ENCODE data around the gene MFAP4. TPM values are rescaled to one million over a fixed set of nuclear protein-coding genes. Genes with fewer than 3 reads are reported as not detected.
"Not testable (repeated sequence)": the region's sequence is repeated elsewhere in the genome, so short reads cannot be mapped to it uniquely, and the experiment has no call there.

Gene MFAP4
- total RNA-seq, 1 experiment from 2014 or later: 4.0 TPM

GRCh38 chr17:19357351-19357750 lies 29.6 kb downstream of the MFAP4 start (continued):
- TF ChIP-seq SMAD3 (CRISPR knock-in tag; IDR thresholded peaks at IDR 0.05; ENCODE audit: borderline replicate concordance) (no peak), STAT6 (CRISPR knock-in tag; conservative IDR thresholded peaks at IDR 0.05; ENCODE audit: low read depth) (no peak), JAZF1 (CRISPR knock-in tag; IDR thresholded peaks at IDR 0.05) (no peak), ESRRA (CRISPR knock-in tag; IDR thresholded peaks at IDR 0.05; ENCODE audit: borderline replicate concordance) (no peak), CDX4 (CRISPR knock-in tag; IDR thresholded peaks at IDR 0.05; ENCODE audit: borderline replicate concordance) (no peak), NFYB (CRISPR knock-in tag; conservative IDR thresholded peaks at IDR 0.05; ENCODE audit: low read depth) (no peak), RORB (CRISPR knock-in tag; IDR thresholded peaks at IDR 0.05) (no peak)

- POLR2A ChIA-PET: no interaction called here
- no peak overlapping the region for H3K4me3 Mint-ChIP-seq
- no peak overlapping the region for H3K27ac Mint-ChIP-seq
Measured at GRCh38 chr17:19354748-19355147, 32.2 kb downstream of the MFAP4 start.

GRCh38 chr17:19353401-19353800 lies 33.6 kb downstream of the MFAP4 start:
- CTCF ChIA-PET: interaction anchor here (1.3 to 1.5 kb wide), 2 partner anchors 9 to 15 kb away, joined by 4 to 5 read pairs; partner anchors contain the start of gene B9D1

More at GRCh38 chr17:19354748-19355147, 32.2 kb downstream of the MFAP4 start:
- no peaks in the 10 kb centered on the region for H3K4me1 Mint-ChIP-seq
- no peaks in the 10 kb centered on the region for H3K9me3 Mint-ChIP-seq
- no peaks in the 10 kb centered on the region for H3K27me3 Mint-ChIP-seq (ENCODE audit: low read depth)
- H3K36me3 Mint-ChIP-seq: peaks cover 29% of the 10 kb centered on the region
- no peak for TF ChIP-seq MAX (CRISPR knock-in tag; IDR thresholded peaks at IDR 0.05)
- TF ChIP-seq USF2 (CRISPR knock-in tag; IDR thresholded peaks at IDR 0.05): no peak
- no peak for TF ChIP-seq SP1 (CRISPR knock-in tag; conservative IDR thresholded peaks at IDR 0.05)
- TF ChIP-seq NR1H2 (CRISPR knock-in tag; IDR thresholded peaks at IDR 0.05): no peak
- TF ChIP-seq TEAD4 (CRISPR knock-in tag; IDR thresholded peaks at IDR 0.05): no peak
- no peak for TF ChIP-seq FOXJ3 (CRISPR knock-in tag; IDR thresholded peaks at IDR 0.05; ENCODE audit: borderline replicate concordance)
- TF ChIP-seq ZNF512 (CRISPR knock-in tag; IDR thresholded peaks at IDR 0.05; ENCODE audit: borderline replicate concordance): no peak
- TF ChIP-seq ZNF396 (CRISPR knock-in tag; IDR thresholded peaks at IDR 0.05; ENCODE audit: borderline replicate concordance): no peak
- no peak for TF ChIP-seq NFE2L1 (CRISPR knock-in tag; IDR thresholded peaks at IDR 0.05)
- TF ChIP-seq GTF2I (CRISPR knock-in tag; conservative IDR thresholded peaks at IDR 0.05): no peak
- TF ChIP-seq GABPB1 (CRISPR knock-in tag; IDR thresholded peaks at IDR 0.05): no peak
- TF ChIP-seq ETV6 (CRISPR knock-in tag; IDR thresholded peaks at IDR 0.05): no peak
- no peak for TF ChIP-seq ZNF532 (CRISPR knock-in tag; IDR thresholded peaks at IDR 0.05; ENCODE audit: borderline replicate concordance)
- ATAC-seq (no peak), DNase-seq (ENCODE audit: low spot score) (no peak)
- CTCF ChIA-PET: interaction anchor here (0.7 to 1.5 kb wide), 2 partner anchors 16 to 293 kb away, joined by 3 to 5 read pairs; partner anchors contain the start of gene ALDH3A2

More at GRCh38 chr17:19353401-19353800, 33.6 kb downstream of the MFAP4 start:
- not testable (repeated sequence) for H3K4me1 Mint-ChIP-seq; DNase-seq (ENCODE audit: low spot score); ATAC-seq; H3K27me3 Mint-ChIP-seq (ENCODE audit: low read depth); H3K27ac Mint-ChIP-seq; H3K9me3 Mint-ChIP-seq; H3K4me3 Mint-ChIP-seq
- POLR2A ChIA-PET: interaction anchor here (0.5 kb wide), 1 partner anchor 77 kb away, joined by 5 read pairs; no protein-coding TSS in a partner anchor
- peaks cover 23% of the 10 kb centered on the region for H3K36me3 Mint-ChIP-seq
